ENCODE results near the gene CTU2.

CTU2 gene

DNA sequence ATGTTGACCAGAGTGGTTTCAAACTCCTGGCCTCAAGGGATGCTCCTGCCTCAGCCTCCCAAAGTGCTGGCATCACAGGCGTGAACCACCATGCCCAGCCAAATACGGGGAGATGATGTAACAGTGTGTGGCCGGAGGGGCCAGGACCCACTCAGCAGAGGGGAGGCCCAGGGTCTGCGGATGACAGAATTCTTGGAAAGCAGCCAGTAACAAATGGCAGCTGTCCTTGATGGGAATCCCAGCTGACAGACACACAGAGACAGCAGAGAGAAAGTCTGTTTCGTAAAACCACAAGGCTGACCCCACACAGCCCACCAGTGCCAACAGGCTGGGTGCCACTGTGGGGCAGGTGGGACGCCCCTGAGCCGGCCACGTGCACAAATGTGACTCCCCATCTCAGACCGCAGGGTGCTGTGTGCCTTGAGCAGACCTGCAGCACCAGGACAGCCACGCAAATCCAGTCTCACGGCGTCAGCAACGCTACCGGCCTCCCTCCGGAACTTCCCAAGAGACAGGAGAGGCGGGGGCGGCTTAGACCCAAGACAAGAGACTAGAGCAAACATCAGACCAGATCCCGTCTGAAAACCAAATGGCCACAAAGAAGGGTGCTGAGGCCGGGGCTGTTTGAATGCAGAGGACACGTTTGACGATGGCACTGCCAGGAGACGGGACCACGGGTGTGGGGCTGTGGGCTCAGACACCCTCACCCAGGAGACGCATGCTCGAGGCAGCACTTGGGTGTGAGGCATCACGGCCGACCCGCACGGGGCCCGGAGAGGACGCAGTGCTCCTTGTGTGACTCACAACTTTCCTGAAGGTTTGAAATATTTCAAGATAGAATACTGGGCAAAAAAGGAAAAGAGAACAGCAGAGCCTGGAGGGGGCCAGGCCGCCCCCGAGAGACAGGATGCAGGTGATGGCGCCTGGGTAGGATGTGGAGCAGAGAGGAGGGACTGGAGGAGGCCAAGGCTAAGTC, 24.6 kb downstream of the CTU2 start:
- no peak overlapping the region for H3K4me3 ChIP-seq (replicated peaks in 1 of 2; ENCODE audit: low read depth in 2 of 2, low read length in 2 of 2)
- TF ChIP-seq, protein P1, sequence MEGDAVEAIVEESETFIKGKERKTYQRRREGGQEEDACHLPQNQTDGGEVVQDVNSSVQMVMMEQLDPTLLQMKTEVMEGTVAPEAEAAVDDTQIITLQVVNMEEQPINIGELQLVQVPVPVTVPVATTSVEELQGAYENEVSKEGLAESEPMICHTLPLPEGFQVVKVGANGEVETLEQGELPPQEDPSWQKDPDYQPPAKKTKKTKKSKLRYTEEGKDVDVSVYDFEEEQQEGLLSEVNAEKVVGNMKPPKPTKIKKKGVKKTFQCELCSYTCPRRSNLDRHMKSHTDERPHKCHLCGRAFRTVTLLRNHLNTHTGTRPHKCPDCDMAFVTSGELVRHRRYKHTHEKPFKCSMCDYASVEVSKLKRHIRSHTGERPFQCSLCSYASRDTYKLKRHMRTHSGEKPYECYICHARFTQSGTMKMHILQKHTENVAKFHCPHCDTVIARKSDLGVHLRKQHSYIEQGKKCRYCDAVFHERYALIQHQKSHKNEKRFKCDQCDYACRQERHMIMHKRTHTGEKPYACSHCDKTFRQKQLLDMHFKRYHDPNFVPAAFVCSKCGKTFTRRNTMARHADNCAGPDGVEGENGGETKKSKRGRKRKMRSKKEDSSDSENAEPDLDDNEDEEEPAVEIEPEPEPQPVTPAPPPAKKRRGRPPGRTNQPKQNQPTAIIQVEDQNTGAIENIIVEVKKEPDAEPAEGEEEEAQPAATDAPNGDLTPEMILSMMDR (IDR thresholded peaks at IDR 0.05; ENCODE audit: low read depth, low read length), result no peak
- peak in 1 of 2 donors; percentile 35 for DNase-seq (ENCODE audit: low read depth in 2 of 2)

DNA sequence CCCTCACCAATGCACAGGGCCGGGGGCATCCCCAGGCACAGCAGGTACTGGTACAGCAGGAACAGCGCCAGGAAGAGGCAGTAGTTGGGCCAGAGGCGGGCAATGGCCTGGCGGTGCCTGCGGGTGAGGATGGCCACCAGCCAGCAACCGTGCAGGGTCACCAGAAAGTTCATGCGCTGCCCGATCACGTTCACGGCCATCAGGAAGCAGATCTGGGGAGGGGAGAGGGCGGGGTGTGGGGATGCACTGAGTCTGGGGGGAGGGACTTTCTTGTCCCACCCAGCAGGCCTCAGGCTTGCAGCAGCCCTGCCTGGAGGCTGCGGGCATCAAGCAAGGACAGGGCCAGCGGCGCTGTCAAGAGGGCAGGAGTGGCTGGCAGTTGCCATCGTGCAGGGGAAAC, 25.4 kb downstream of the CTU2 start:
- peak in 1 of 2 donors; percentile 18 for DNase-seq (ENCODE audit: low read depth in 2 of 2)
- no peak overlapping the region for H3K4me3 ChIP-seq (replicated peaks in 1 of 2; ENCODE audit: low read depth in 2 of 2, low read length in 2 of 2)
- TF ChIP-seq, protein P1 (IDR thresholded peaks at IDR 0.05; ENCODE audit: low read depth, low read length), result no peak

DNA sequence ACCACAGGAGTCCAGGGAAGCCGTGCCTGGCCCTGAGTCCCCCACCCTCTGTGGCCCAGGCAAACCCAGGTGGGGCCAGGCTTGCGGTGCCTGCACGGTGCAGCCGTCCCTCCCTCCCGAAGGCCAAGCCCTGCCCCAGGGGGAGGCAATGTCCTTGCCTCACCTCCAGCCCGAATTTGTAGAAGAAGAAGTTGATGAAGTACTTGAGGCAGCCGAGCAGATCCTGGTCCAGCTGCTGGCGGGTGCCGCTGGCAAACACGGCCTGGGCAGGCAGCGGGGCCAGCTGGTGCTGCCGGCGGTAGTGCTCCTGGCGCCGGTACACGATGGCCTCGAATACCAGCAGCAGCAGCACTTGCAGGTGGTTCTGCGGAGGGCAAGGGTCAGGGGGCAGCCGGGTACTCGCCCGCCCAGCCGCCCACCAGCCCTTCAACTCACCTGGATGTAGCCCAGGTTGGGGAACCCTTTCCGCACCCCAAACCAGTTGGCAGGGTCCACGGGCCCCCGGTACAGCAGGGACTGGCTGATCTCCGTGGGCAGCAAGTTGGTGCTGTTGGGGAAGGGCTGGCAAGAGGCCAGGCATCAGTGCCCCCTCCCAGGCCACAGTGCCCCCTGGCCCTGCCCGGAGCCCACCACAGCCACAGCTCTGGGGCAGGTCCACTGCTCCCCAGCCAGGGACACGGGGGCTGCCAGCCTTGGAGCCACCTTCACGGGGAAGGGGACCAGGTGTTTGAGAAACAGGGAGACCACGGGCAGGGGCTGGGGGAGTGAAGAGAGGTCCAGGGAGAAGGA, 26.1 kb downstream of the CTU2 start:
- DNase-seq (ENCODE audit: low read depth in 2 of 2), result no peak
- TF ChIP-seq, protein P1 (IDR thresholded peaks at IDR 0.05; ENCODE audit: low read depth, low read length), result no peak
- H3K4me3 ChIP-seq (replicated peaks in 1 of 2; ENCODE audit: low read depth in 2 of 2, low read length in 2 of 2), result no peak overlapping the region

- DNase-seq (ENCODE audit: low read depth in 2 of 2), result no peak
- TF ChIP-seq, protein P1 (IDR thresholded peaks at IDR 0.05; ENCODE audit: low read depth, low read length), result no peak
- no peak overlapping the region for H3K4me3 ChIP-seq (replicated peaks in 1 of 2; ENCODE audit: low read depth in 2 of 2, low read length in 2 of 2)
These were observed 26.6 kb downstream of the CTU2 start for GRCh38 chr16:88732961-88733294.

DNA sequence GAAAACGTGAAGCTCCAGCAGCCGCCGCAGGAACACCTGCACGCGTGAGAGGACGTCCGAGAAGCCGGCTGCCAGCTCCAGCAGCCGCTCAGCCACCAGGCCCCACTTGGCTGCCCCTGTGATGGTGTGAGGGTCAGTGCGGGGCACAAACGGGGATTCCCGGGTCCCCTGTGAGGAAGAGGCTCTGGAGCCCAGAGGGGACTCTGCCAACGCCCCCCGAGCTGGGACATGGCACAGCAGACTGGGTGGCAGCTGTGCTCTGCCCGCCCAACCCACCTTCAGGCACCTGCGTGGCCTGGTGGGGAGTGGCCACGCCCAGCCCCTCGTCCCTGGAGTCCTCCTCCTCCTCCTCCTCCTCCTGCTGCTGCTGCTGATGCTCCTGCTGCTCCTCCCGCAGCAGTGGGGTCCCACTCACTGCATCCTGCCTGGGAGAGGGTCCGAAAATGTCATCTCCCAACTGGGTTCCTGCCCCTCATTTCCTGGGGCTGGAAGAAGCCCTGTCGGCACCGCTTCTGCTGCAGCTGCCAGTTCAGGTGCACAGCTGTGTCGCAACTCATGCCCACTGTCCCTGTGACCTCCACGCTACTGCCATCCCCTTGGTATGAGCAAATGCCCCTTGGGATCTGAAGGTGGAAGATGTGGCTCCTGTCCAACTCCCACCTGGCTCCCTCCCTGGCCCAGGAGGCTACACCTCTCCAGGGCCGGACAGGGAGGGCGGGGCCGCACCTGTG, 27.5 kb downstream of the CTU2 start:
- no peak overlapping the region for H3K4me3 ChIP-seq (replicated peaks in 1 of 2; ENCODE audit: low read depth in 2 of 2, low read length in 2 of 2)

DNA sequence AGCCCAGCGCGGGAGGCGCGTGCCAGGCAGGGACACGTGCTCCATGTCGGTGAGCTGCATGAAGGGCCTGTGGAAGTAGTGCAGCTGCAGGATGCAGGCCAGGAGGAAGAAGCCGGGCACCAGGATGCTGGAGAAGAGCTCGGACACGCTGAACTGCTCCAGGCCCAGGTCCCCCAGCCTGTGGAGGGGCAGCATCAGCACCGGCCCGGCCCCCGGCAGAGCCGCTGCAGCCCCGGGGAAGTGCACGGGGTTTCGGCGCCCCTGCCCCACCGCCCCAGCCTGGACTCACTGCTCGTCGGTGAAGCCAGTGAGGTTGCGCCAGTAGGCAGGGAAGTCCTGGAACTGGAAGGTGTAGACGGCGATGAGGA, 28.0 kb downstream of the CTU2 start:
- no peak for DNase-seq (ENCODE audit: low read depth in 2 of 2)
- TF ChIP-seq, protein P1 (IDR thresholded peaks at IDR 0.05; ENCODE audit: low read depth, low read length), result no peak
- H3K4me3 ChIP-seq (replicated peaks in 1 of 2; ENCODE audit: low read depth in 2 of 2, low read length in 2 of 2), result no peak overlapping the region

More for the DNA sequence above, 27.5 kb downstream of the CTU2 start:
- TF ChIP-seq, protein P1 (IDR thresholded peaks at IDR 0.05; ENCODE audit: low read depth, low read length), result no peak
- DNase-seq (ENCODE audit: low read depth in 2 of 2), result no peak
